ENCODE results near the gene AEBP2.

Gene AEBP2

DNA sequence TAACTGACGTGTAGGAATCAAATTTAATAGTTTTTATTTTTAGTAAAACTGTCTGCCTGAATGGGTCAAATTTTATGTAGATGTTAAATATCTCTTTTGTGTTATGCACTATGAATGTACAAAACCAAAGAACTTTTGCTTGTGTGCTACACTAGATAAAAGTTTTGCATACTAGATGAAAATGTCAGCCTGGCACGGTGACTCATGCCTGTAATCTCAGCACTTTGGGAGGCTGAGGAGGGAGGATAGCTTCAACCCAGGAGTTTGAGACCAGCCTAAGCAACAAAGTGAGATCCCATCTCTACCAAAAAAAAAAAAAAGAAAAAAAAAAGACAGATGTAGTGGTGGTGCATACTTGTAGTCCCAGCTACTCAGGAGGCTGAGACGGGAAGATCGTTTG, 11.1 kb downstream of the AEBP2 start:
- Histone ChIP-seq H3K36me3 (replicated peaks; ENCODE audit: low read depth, low read length) (peaks cover 10% of the 10 kb centered on the region), H3K79me2 (ENCODE audit: low read length) (peaks cover 100% of the 10 kb centered on the region), H4K20me1 (ENCODE audit: insufficient read depth, low read length) (peaks cover 95% of the 10 kb centered on the region), H3K9me3 (ENCODE audit: insufficient read depth, low read length) (no peaks in the 10 kb centered on the region), H3K4me3 (ENCODE audit: low read length) (no peak overlapping the region), H3K4me1 (ENCODE audit: low read length) (0 out of 2 replicates have a peak, but pooled peaks cover 3% of the 10 kb centered on the region), H3K27me3 (ENCODE audit: low read depth, low read length) (no peaks in the 10 kb centered on the region), H2AFZ (ENCODE audit: low read depth, low read length) (no peak overlapping the region), H3K4me2 (ENCODE audit: low read length) (no peak overlapping the region), H3K9ac (ENCODE audit: low read length) (no peak overlapping the region), H3K27ac (ENCODE audit: low read length) (no peak overlapping the region)
- TF ChIP-seq EZH2phosphoT487 (IDR thresholded peaks at IDR 0.05; ENCODE audit: low read depth), result no peak
- TF ChIP-seq, protein P1, sequence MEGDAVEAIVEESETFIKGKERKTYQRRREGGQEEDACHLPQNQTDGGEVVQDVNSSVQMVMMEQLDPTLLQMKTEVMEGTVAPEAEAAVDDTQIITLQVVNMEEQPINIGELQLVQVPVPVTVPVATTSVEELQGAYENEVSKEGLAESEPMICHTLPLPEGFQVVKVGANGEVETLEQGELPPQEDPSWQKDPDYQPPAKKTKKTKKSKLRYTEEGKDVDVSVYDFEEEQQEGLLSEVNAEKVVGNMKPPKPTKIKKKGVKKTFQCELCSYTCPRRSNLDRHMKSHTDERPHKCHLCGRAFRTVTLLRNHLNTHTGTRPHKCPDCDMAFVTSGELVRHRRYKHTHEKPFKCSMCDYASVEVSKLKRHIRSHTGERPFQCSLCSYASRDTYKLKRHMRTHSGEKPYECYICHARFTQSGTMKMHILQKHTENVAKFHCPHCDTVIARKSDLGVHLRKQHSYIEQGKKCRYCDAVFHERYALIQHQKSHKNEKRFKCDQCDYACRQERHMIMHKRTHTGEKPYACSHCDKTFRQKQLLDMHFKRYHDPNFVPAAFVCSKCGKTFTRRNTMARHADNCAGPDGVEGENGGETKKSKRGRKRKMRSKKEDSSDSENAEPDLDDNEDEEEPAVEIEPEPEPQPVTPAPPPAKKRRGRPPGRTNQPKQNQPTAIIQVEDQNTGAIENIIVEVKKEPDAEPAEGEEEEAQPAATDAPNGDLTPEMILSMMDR (IDR thresholded peaks at IDR 0.05; ENCODE audit: low read depth, low read length), result no peak

- Histone ChIP-seq H2AFZ (ENCODE audit: low read depth, low read length) (no peak overlapping the region), H3K36me3 (replicated peaks; ENCODE audit: low read depth, low read length) (peaks cover 3% of the 10 kb centered on the region), H3K9ac (ENCODE audit: low read length) (no peak overlapping the region), H3K27me3 (ENCODE audit: low read depth, low read length) (no peaks in the 10 kb centered on the region), H3K4me3 (ENCODE audit: low read length) (no peak overlapping the region), H4K20me1 (ENCODE audit: insufficient read depth, low read length) (peaks cover 95% of the 10 kb centered on the region), H3K79me2 (ENCODE audit: low read length) (peaks cover 100% of the 10 kb centered on the region), H3K4me1 (ENCODE audit: low read length) (0 out of 2 replicates have a peak, but pooled peaks cover 3% of the 10 kb centered on the region), H3K27ac (ENCODE audit: low read length) (no peak overlapping the region), H3K4me2 (ENCODE audit: low read length) (no peak overlapping the region), H3K9me3 (ENCODE audit: insufficient read depth, low read length) (no peaks in the 10 kb centered on the region)
- TF ChIP-seq, protein P1 (IDR thresholded peaks at IDR 0.05; ENCODE audit: low read depth, low read length), result no peak
- TF ChIP-seq EZH2phosphoT487 (IDR thresholded peaks at IDR 0.05; ENCODE audit: low read depth), result no peak
These were observed 11.9 kb downstream of the AEBP2 start for GRCh38 chr12:19451196-19451595.

DNA sequence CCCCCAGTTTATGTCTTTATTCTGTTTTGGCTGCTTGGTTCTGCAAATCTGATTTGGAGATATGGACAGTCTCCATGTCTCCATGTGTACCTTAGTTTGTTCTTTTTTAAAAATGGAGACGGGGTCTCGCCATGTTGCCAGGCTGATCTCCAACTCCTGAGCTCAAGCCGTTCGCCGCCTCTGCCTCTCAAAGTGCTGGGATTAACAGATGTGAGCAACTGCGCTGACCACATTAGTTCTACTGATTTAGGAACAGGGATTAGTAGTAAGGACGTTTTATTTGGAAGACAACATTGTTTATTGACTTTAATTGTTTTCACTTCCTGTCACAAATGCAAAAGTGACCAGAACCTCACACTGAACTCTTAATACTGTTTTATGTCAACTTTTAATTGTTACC, 14.7 kb downstream of the AEBP2 start:
- H3K4me1 ChIP-seq (ENCODE audit: low read length), result peaks cover 27% of the 10 kb centered on the region
- H3K36me3 ChIP-seq (replicated peaks; ENCODE audit: low read depth, low read length), result no peaks in the 10 kb centered on the region
- H2AFZ ChIP-seq (ENCODE audit: low read depth, low read length), result no peak overlapping the region
- H3K79me2 ChIP-seq (ENCODE audit: low read length), result peaks cover 100% of the 10 kb centered on the region
- no peak overlapping the region for H3K27ac ChIP-seq (ENCODE audit: low read length)
- TF ChIP-seq, protein P1 (IDR thresholded peaks at IDR 0.05; ENCODE audit: low read depth, low read length), result no peak
- TF ChIP-seq EZH2phosphoT487 (IDR thresholded peaks at IDR 0.05; ENCODE audit: low read depth), result no peak
- no peak overlapping the region for H3K4me2 ChIP-seq (ENCODE audit: low read length)
- H3K27me3 ChIP-seq (ENCODE audit: low read depth, low read length), result no peaks in the 10 kb centered on the region
- no peak overlapping the region for H3K4me3 ChIP-seq (ENCODE audit: low read length)
- H3K9me3 ChIP-seq (ENCODE audit: insufficient read depth, low read length), result no peaks in the 10 kb centered on the region
- H3K9ac ChIP-seq (ENCODE audit: low read length), result no peak overlapping the region
- H4K20me1 ChIP-seq (ENCODE audit: insufficient read depth, low read length), result peaks cover 98% of the 10 kb centered on the region

GRCh38 chr12:19454837-19455236, 15.5 kb downstream of the AEBP2 start:
- H3K4me1 ChIP-seq (ENCODE audit: low read length), result peaks cover 27% of the 10 kb centered on the region
- H3K4me3 ChIP-seq (ENCODE audit: low read length), result no peak overlapping the region
- H3K79me2 ChIP-seq (ENCODE audit: low read length), result peaks cover 100% of the 10 kb centered on the region
- no peak overlapping the region for H3K9ac ChIP-seq (ENCODE audit: low read length)
- TF ChIP-seq EZH2phosphoT487 (IDR thresholded peaks at IDR 0.05; ENCODE audit: low read depth), result no peak
- TF ChIP-seq, protein P1 (IDR thresholded peaks at IDR 0.05; ENCODE audit: low read depth, low read length), result no peak
- no peaks in the 10 kb centered on the region for H3K27me3 ChIP-seq (ENCODE audit: low read depth, low read length)
- H3K27ac ChIP-seq (ENCODE audit: low read length), result no peak overlapping the region
- no peak overlapping the region for H3K4me2 ChIP-seq (ENCODE audit: low read length)
- H2AFZ ChIP-seq (ENCODE audit: low read depth, low read length), result no peak overlapping the region
- H4K20me1 ChIP-seq (ENCODE audit: insufficient read depth, low read length), result peaks cover 97% of the 10 kb centered on the region
- no peaks in the 10 kb centered on the region for H3K9me3 ChIP-seq (ENCODE audit: insufficient read depth, low read length)
- H3K36me3 ChIP-seq (replicated peaks; ENCODE audit: low read depth, low read length), result no peaks in the 10 kb centered on the region

Data from OCI-LY3 (cell line).